Measurements from ENCODE around the gene MYRF.
A peak's percentile ranks its signal among the peaks of the same experiment; 100 is the strongest.

Gene MYRF

DNA sequence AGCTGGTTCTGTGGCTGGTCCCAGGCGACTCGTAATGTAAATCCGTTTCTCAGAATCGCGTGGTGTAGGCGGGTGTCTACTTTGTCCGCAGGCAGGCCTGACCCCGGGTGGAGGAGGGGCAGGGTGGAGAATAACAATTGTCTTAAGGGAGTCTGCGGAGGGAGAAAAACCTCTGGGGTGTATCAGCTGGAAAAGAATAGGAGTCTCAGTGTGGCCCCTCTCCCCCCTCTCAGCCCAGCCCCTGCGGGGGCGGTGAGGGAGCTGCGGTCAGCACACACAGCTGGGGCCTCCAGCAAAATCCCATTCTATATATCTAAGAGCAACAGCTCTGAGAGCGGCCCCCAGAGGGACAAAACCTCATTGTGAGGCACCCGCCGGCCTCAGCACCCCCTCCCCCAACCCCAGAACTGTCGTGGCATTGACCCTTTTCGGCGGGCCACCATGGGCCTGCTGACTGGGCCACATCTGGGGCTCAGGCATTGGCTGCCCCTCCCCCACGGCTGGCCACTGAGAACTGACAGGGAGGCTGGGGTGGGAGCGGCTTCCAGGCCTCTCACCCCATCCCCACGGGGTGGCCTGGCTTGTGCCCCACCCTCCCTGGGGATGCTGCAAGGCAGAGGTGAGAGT lies 2.7 kb upstream of the MYRF start:
- WGBS: 13% methylated on average over 20 of the region's 21 CpGs
- Histone ChIP-seq H3K9me3 (ENCODE audit: insufficient read depth, low read depth, low read length) (no peaks in the 10 kb centered on the region), H3K27ac (ENCODE audit: low read depth, low read length) (peak overlapping the region; percentile 35; the same call in 1 of the 2 replicates), H3K9ac (ENCODE audit: low read depth, low read length) (no peak overlapping the region), H3K36me3 (ENCODE audit: insufficient read depth, low read length) (no peaks in the 10 kb centered on the region), H3K4me3 (ENCODE audit: low read length) (no peak overlapping the region), H3K4me1 (ENCODE audit: insufficient read depth, low read length) (peaks cover 18% of the 10 kb centered on the region), H3K27me3 (ENCODE audit: insufficient read depth, low read length) (peaks cover 30% of the 10 kb centered on the region)

DNA sequence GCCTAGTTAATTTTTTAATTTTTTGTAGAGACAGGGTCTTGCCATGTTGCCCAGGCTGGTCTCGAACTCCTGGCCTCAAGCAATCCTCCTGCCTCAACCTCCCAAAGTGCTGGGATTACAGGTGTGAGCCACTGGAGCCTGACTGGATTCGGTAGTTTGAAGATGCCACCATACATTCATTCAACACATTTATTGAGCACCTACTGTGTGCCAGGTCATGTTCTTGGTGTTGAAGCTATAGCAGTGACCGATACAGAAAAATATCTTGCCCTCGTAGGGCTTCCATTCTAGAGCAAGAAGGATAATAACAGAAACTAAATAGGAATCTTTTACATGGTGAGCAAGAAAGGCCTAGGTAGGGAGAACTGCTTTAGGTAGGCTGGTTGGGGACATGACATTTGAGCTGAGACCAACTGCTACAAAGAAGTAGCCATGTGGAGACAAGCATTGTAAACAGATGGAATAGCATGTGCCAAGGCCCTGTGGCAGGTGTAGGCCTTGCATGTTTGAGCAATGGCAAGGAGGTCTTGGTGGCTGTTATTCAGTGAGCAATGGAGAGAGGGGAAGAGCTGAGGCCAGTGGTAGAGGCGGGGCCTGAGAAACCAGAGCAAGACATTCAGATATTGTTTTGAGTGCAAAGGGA lies 1.7 kb upstream of the MYRF start:
- WGBS: 92% methylated on average over 5 of the region's 5 CpGs
- H3K27me3 ChIP-seq (ENCODE audit: insufficient read depth, low read length): peaks cover 30% of the 10 kb centered on the region

DNA sequence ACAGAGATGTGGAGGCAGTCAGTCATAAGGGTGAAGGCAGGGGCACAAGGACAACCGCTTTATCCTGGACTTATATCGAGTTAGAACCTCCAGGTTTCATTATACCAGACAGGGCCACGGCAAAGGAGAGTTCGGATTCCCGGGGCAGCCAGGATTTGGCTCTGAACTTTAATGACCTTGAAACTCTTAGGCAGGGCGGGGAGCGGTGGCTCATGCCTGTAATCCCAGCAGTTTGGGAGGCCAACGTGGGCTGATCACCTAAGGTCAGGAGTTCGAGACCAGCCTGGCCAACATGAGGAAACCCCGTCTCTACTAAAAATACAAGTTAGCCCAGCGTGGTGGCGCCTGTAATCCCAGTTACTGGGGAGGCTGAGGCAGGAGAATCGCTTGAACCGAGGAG lies 1.1 kb upstream of the MYRF start:
- Histone ChIP-seq H3K9ac (ENCODE audit: low read depth, low read length) (no peak overlapping the region), H3K4me3 (ENCODE audit: low read length) (no peak overlapping the region)

More for the DNA sequence above, 1.7 kb upstream of the MYRF start:
- Histone ChIP-seq H3K36me3 (ENCODE audit: insufficient read depth, low read length) (no peaks in the 10 kb centered on the region), H3K9me3 (ENCODE audit: insufficient read depth, low read depth, low read length) (no peaks in the 10 kb centered on the region), H3K9ac (ENCODE audit: low read depth, low read length) (no peak overlapping the region), H3K4me1 (ENCODE audit: insufficient read depth, low read length) (peaks cover 21% of the 10 kb centered on the region), H3K4me3 (ENCODE audit: low read length) (no peak overlapping the region), H3K27ac (ENCODE audit: low read depth, low read length) (no peak overlapping the region)

DNA sequence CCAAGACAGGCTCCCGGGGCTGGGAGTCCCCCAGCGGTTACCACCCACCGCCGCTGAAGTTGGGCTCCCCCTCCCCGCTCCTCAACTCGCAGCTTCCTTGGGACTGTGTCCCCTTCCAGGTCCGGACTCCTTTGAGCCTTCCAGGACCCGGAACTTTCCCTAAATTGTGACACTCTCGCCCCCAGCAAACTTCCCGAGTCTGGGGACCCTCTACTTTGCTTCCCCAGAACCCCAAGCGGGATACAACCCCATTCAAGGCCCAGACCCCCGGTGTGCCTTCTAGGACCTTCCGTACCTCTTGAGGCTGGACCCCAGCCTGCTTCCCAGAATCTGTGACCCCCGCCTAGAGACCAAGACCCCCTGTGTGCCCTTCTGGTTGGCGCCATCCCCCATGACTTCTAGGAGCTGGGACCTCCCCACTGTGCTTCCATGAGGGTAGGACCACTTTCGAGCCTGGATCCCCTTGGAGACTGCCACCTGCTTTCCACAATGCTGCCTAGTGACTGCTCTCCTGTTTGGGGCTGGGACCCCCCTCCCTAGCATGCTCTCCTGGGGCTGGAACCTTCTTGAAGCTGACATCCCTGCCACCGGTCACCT lies 587 bp downstream of the MYRF start:
- H3K4me1 ChIP-seq (ENCODE audit: insufficient read depth, low read length): peaks cover 30% of the 10 kb centered on the region
- H3K27ac ChIP-seq (ENCODE audit: low read depth, low read length): no peak overlapping the region

More for the DNA sequence above, 1.1 kb upstream of the MYRF start:
- Histone ChIP-seq H3K27me3 (ENCODE audit: insufficient read depth, low read length) (peaks cover 30% of the 10 kb centered on the region), H3K4me1 (ENCODE audit: insufficient read depth, low read length) (peaks cover 27% of the 10 kb centered on the region), H3K27ac (ENCODE audit: low read depth, low read length) (no peak overlapping the region), H3K9me3 (ENCODE audit: insufficient read depth, low read depth, low read length) (no peaks in the 10 kb centered on the region), H3K36me3 (ENCODE audit: insufficient read depth, low read length) (no peaks in the 10 kb centered on the region)
- WGBS: 93% methylated on average over 14 of the region's 14 CpGs

DNA sequence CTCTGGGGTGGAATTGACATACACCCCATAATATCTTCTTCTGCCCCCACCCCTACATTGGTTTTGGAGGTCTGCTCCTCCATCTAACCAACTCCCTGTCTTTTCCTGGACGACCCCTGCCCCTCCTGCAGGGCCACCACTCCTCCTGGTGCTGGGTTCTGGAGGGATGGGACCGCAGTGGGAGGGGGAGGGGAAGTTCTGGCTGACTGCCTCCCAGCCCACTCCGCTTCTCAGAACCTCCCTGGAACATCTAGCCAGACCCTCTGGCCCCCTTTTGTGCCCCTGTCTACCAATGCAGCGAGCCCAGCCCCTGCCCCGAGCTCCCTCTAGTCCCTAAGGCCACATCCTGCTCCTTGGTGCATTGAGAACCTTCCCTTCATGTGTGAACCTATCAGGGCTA lies 1.2 kb downstream of the MYRF start:
- H3K9ac ChIP-seq (ENCODE audit: low read depth, low read length): no peak overlapping the region
- H3K4me3 ChIP-seq (ENCODE audit: low read length): no peak overlapping the region
- no peaks in the 10 kb centered on the region for H3K36me3 ChIP-seq (ENCODE audit: insufficient read depth, low read length)
- WGBS: 81% methylated on average over 4 of the region's 5 CpGs
- peaks cover 30% of the 10 kb centered on the region for H3K4me1 ChIP-seq (ENCODE audit: insufficient read depth, low read length)
- no peaks in the 10 kb centered on the region for H3K9me3 ChIP-seq (ENCODE audit: insufficient read depth, low read depth, low read length)
- H3K27ac ChIP-seq (ENCODE audit: low read depth, low read length): no peak overlapping the region
- H3K27me3 ChIP-seq (ENCODE audit: insufficient read depth, low read length): peaks cover 30% of the 10 kb centered on the region

More for the DNA sequence above, 587 bp downstream of the MYRF start:
- Histone ChIP-seq H3K9ac (ENCODE audit: low read depth, low read length) (peak overlapping the region; percentile 71), H3K36me3 (ENCODE audit: insufficient read depth, low read length) (no peaks in the 10 kb centered on the region), H3K9me3 (ENCODE audit: insufficient read depth, low read depth, low read length) (no peaks in the 10 kb centered on the region), H3K4me3 (ENCODE audit: low read length) (peak overlapping the region; percentile 74), H3K27me3 (ENCODE audit: insufficient read depth, low read length) (peaks cover 30% of the 10 kb centered on the region)
- WGBS: 37% methylated on average over 17 of the region's 17 CpGs

DNA sequence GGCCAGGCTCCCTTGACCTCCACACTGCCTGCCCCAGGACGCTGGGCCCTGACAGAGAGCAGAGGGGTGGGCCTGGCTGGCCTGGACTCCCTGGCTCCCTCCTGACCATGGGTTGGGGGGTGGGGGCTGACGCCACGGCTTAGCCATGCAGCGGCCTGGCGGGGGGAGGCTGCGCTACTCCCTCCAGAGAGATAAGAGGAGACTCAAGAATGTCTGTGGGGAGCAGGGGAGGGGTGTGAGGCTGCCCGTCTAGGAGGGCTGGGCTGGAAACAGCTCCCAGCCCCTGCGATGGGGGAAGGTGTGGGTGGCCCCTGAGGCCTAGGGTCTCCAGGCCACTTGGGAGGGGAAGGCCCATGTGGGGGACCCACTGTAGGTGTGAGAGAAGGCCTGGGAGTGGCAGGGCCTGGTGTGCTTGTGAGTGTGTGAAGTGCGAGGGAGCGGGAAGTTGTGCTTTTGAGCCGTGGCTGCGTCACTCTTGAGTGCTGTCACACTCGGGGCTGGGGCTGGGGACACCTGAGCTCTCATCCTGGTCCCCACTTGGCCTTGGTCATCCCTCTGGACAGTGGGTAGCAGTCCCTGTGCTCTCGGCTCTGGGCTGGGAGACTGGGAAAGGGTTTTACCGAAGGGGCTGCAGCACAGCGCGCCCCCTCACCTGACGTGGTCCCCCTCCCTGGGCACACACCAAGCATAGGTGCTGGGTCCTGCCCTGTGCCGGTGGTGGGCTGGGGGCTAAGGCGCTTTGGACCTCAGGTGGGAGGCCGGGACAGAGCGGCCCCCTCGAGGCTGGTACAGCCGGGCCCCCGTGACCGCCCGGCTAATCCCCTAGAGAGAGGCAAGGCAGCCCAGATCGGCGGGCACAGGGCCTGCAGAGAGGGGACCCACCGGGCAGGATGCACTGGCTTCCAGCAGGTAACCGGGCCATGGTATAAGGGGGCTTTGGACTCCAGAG lies 2.4 kb downstream of the MYRF start:
- no peaks in the 10 kb centered on the region for H3K9me3 ChIP-seq (ENCODE audit: insufficient read depth, low read depth, low read length)
- 81% methylated on average over 31 of the region's 31 CpGs for WGBS
- H3K4me3 ChIP-seq (ENCODE audit: low read length): no peak overlapping the region
- H3K27ac ChIP-seq (ENCODE audit: low read depth, low read length): no peak overlapping the region
- H3K27me3 ChIP-seq (ENCODE audit: insufficient read depth, low read length): peaks cover 30% of the 10 kb centered on the region
- H3K9ac ChIP-seq (ENCODE audit: low read depth, low read length): no peak overlapping the region
- no peaks in the 10 kb centered on the region for H3K36me3 ChIP-seq (ENCODE audit: insufficient read depth, low read length)
- peaks cover 22% of the 10 kb centered on the region for H3K4me1 ChIP-seq (ENCODE audit: insufficient read depth, low read length)

DNA sequence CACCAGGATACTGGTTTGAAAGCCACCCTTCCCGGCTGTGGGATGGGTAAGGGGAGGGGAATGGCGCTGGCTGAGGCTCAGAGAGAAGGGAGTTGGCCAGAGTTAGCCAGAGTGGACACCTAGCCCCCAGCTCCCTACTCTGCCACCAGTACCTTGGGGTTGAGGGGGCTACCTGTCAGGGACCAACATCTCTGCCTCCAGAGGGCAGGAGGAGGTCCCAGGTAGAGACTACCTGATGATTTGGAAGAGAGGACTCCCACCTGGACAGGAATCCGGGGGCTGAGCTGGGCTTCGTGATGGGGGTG lies 3.7 kb downstream of the MYRF start:
- no peaks in the 10 kb centered on the region for H3K9me3 ChIP-seq (ENCODE audit: insufficient read depth, low read depth, low read length)
- no peak overlapping the region for H3K4me3 ChIP-seq (ENCODE audit: low read length)
- 74% methylated on average over 4 of the region's 4 CpGs for WGBS
- H3K4me1 ChIP-seq (ENCODE audit: insufficient read depth, low read length): peaks cover 15% of the 10 kb centered on the region
- no peak overlapping the region for H3K9ac ChIP-seq (ENCODE audit: low read depth, low read length)
- peaks cover 27% of the 10 kb centered on the region for H3K27me3 ChIP-seq (ENCODE audit: insufficient read depth, low read length)
- H3K27ac ChIP-seq (ENCODE audit: low read depth, low read length): no peak overlapping the region
- H3K36me3 ChIP-seq (ENCODE audit: insufficient read depth, low read length): no peaks in the 10 kb centered on the region

DNA sequence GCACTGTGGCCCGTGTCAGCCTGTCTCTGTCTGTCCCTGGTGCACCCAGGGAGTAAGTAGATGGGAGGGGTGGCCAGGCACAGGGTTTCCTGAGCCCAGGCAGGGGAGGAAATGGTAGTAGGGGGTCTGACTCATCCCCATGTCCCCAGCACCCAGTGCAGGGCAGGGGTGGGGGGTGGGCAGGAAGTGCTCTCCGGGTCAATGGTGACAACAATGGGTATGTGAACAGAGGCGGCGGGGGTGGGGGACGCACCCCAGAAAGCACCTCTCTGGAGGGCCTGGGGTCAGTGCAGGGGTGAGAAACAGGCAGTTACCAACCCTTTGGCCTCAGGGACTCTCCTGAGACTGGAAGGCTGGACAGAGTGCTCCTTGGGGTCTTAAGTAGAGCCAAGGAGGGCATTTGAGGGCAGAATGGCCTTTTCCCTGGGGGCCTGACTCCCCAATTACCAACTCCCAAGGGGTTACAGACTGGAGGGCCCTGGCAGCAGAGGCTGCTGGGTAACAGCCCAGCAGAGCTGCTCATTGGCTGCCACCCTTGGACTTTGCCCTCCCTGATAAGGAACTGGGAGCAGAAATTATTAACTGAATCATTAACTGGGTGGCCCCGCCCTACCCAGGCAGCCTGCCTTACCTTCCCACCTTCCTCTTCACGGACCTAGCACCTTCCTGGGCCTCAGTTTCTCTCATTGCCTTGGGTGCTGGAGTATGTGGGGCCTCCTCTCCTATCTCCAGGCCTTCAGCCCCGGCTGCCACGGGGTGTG lies 4.2 kb downstream of the MYRF start:
- no peak overlapping the region for H3K4me3 ChIP-seq (ENCODE audit: low read length)
- no peaks in the 10 kb centered on the region for H3K36me3 ChIP-seq (ENCODE audit: insufficient read depth, low read length)
- H3K27me3 ChIP-seq (ENCODE audit: insufficient read depth, low read length): peaks cover 23% of the 10 kb centered on the region
- no peaks in the 10 kb centered on the region for H3K9me3 ChIP-seq (ENCODE audit: insufficient read depth, low read depth, low read length)
- peaks cover 15% of the 10 kb centered on the region for H3K4me1 ChIP-seq (ENCODE audit: insufficient read depth, low read length)
- no peak overlapping the region for H3K27ac ChIP-seq (ENCODE audit: low read depth, low read length)
- no peak overlapping the region for H3K9ac ChIP-seq (ENCODE audit: low read depth, low read length)
- WGBS: 72% methylated on average over 9 of the region's 9 CpGs

DNA sequence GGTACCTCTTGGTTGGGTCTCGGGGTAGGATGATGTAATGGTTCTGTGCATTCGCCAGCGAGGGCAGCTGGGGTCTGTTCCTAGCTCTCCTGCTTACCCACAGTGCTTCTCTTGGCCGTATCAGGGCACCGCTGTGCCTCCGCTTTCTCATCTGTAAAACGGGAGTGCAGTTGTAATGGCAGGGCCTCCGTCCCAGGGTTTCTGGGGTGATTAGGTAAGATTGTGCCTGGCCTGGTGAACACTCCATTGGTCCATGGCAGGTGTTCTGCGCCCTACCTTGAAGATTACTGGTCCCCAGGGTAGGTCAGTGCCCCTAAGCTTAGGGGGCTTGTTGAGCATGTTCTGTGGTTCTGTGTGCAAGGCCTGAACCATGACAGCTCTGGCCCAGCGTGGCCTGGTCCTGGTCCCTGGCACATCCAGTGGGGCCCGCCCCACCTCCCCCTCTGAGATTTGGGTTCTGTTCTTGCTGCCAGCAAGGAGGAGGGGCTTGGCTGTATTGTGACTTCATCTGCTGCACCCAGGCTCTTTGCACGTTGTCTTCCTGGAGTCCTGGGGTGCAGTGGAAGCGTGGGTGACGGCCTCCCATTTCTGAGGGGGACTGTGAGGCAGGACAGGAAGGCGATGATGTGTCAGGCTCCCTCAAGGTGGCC lies 4.9 kb downstream of the MYRF start:
- Histone ChIP-seq H3K4me3 (ENCODE audit: low read length) (no peak overlapping the region), H3K27me3 (ENCODE audit: insufficient read depth, low read length) (peaks cover 17% of the 10 kb centered on the region), H3K9ac (ENCODE audit: low read depth, low read length) (no peak overlapping the region), H3K36me3 (ENCODE audit: insufficient read depth, low read length) (no peaks in the 10 kb centered on the region), H3K4me1 (ENCODE audit: insufficient read depth, low read length) (peaks cover 20% of the 10 kb centered on the region), H3K27ac (ENCODE audit: low read depth, low read length) (no peak overlapping the region), H3K9me3 (ENCODE audit: insufficient read depth, low read depth, low read length) (no peaks in the 10 kb centered on the region)
- 96% methylated on average over 15 of the region's 15 CpGs for WGBS

DNA sequence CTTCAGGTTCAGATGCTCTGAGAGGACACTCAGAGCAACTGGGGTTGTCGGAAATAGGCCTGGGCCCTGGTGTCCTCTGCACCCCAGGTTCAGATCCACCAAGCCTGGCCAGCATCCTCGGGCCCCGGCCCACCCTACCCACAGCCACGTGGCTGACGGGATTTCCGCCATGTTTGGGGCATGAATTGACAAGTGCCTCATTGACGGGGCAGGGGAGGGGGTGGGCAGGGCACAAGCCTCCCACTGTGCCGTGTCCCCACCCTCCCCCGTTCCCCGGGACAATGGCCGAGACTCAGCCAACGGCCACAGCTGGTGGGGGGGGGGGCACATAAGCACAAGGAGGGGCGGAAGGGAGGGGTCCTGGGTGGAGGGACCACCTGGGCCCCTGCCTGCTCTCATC lies 8.5 kb downstream of the MYRF start:
- H3K27me3 ChIP-seq (ENCODE audit: insufficient read depth, low read length): no peaks in the 10 kb centered on the region
- H3K9me3 ChIP-seq (ENCODE audit: insufficient read depth, low read depth, low read length): no peaks in the 10 kb centered on the region
- H3K4me1 ChIP-seq (ENCODE audit: insufficient read depth, low read length): peaks cover 14% of the 10 kb centered on the region; the same call in 1 of the 2 replicates
- no peaks in the 10 kb centered on the region for H3K36me3 ChIP-seq (ENCODE audit: insufficient read depth, low read length)
- WGBS: 68% methylated on average over 12 of the region's 13 CpGs
- H3K27ac ChIP-seq (ENCODE audit: low read depth, low read length): no peak overlapping the region
- no peak overlapping the region for H3K4me3 ChIP-seq (ENCODE audit: low read length)
- no peak overlapping the region for H3K9ac ChIP-seq (ENCODE audit: low read depth, low read length)
